GM12892 (cell line): ENCODE results near the gene MVB12B.

ENCODE experiments used
- POLR2A ChIP-seq: IDR thresholded peaks from 2 replicates; pipeline ENCODE4 v1.6.1; 2011; ENCODE audit warnings: low read depth, low read length, control low read depth
- POLR2AphosphoS5 ChIP-seq: IDR thresholded peaks from 2 replicates; pipeline ENCODE4 v1.6.1; 2011; ENCODE audit warnings: low read depth, low read length, control low read depth
- TAF1 ChIP-seq: IDR thresholded peaks from 2 replicates; pipeline ENCODE4 v1.6.1; 2011; ENCODE audit warnings: low read depth, mild to moderate bottlenecking, control low read depth, low read length, borderline replicate concordance

- TF ChIP-seq POLR2A (no peak), POLR2AphosphoS5 (no peak), TAF1 (no peak)
Measured at GRCh38 chr9:126429190-126429589, 102.6 kb downstream of the MVB12B start.
